ENCODE results near the gene ADCYAP1. TPM values are rescaled to one million over a fixed set of nuclear protein-coding genes. Genes with fewer than 3 reads are reported as not detected.

The ADCYAP1 gene
- total RNA-seq, 1 experiment from 2014 or later = not detected

DNA sequence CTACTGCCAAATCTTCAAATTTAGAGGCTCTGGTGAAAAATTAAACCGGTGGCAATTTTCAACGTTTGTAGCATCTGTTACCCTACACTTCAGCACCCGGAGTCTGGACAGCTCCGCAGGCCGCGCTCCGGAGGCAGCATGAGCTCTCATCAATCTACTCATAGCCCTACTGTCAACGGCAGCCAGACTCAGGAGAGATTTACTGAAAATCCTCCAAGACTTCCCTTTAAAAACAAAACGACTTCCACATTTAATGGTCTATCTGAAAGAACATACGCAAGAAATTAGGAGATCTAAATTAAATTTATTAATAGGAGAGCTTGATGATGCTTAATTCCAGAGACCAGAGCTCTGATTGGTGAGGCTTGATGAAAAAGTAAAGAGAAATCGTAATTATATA is 970 bp upstream of the ADCYAP1 start:
- Histone ChIP-seq H3K4me1 (no peaks in the 10 kb centered on the region), H3K4me3 (ENCODE audit: low read depth, low read length) (no peak overlapping the region), H3K27me3 (replicated peaks; ENCODE audit: control insufficient read depth, insufficient read depth, low read length) (no peaks in the 10 kb centered on the region), H3K36me3 (ENCODE audit: control insufficient read depth, insufficient read depth, low read length) (no peaks in the 10 kb centered on the region), H3K9me3 (no peaks in the 10 kb centered on the region)
- ChIA-PET CTCF (interaction anchor here (0.6 kb wide), 1 partner anchor 58 kb away, joined by 4 read pairs; no protein-coding TSS in a partner anchor), POLR2A (no interaction called here)
- H3K4me1 Mint-ChIP-seq (ENCODE audit: low read depth, unreplicated experiment) = no peaks in the 10 kb centered on the region
- DNase-seq = peak; percentile 51 to 79
- H3K4me3 Mint-ChIP-seq (ENCODE audit: unreplicated experiment) = no peak overlapping the region
- BruUV-seq (replicated peaks) = no TSS peak
- no peaks in the 10 kb centered on the region for H3K9me3 Mint-ChIP-seq (ENCODE audit: unreplicated experiment)
- intact Hi-C loops (cut with micrococcal nuclease; ENCODE audit: unreplicated experiment) = no loop called here
- H3K27ac Mint-ChIP-seq (ENCODE audit: unreplicated experiment) = no peak overlapping the region
- H3K27me3 Mint-ChIP-seq (ENCODE audit: insufficient read depth, unreplicated experiment) = peaks cover 10% of the 10 kb centered on the region
- TF ChIP-seq, protein P1, sequence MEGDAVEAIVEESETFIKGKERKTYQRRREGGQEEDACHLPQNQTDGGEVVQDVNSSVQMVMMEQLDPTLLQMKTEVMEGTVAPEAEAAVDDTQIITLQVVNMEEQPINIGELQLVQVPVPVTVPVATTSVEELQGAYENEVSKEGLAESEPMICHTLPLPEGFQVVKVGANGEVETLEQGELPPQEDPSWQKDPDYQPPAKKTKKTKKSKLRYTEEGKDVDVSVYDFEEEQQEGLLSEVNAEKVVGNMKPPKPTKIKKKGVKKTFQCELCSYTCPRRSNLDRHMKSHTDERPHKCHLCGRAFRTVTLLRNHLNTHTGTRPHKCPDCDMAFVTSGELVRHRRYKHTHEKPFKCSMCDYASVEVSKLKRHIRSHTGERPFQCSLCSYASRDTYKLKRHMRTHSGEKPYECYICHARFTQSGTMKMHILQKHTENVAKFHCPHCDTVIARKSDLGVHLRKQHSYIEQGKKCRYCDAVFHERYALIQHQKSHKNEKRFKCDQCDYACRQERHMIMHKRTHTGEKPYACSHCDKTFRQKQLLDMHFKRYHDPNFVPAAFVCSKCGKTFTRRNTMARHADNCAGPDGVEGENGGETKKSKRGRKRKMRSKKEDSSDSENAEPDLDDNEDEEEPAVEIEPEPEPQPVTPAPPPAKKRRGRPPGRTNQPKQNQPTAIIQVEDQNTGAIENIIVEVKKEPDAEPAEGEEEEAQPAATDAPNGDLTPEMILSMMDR (IDR thresholded peaks at IDR 0.05; ENCODE audit: insufficient read depth in 1 of 2, low read depth in 1 of 2, low read length in 1 of 2, severe bottlenecking in 1 of 2, unreplicated experiment in 1 of 2) = no peak
- H3K36me3 Mint-ChIP-seq (ENCODE audit: insufficient read depth, unreplicated experiment) = no peaks in the 10 kb centered on the region

DNA sequence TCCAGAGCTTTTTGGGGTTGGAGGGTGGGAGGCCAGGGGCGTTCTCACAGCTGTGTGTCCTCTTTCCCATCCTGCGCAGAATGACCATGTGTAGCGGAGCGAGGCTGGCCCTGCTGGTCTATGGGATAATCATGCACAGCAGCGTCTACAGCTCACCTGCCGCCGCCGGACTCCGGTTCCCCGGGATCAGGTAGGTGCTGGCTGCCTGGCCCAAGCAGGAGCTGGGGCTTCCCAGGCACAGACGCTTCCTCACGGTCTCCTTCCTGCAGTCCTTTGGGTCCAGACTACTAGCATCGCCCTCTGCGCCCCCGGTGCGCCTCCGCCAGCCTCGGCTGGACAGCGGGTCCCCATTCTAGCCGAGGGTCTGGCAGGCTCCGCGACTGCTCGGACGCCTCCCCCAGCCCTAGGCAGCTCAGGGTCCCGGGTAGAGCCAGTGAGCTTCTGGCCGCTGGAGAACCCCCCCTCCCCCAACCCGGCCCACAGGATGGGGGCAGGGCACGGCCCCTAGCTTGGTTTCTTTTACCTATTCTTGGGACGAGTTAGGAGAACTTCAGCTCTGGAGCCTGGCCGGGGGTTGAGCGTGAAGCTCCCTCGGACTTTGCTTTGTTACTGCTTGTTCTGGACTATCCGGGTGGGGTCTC is 756 bp downstream of the ADCYAP1 start:
- Mint-ChIP-seq H3K4me3 (ENCODE audit: unreplicated experiment) (no peak overlapping the region), H3K36me3 (ENCODE audit: insufficient read depth, unreplicated experiment) (no peaks in the 10 kb centered on the region), H3K27ac (ENCODE audit: unreplicated experiment) (no peak overlapping the region), H3K9me3 (ENCODE audit: unreplicated experiment) (no peaks in the 10 kb centered on the region), H3K27me3 (ENCODE audit: insufficient read depth, unreplicated experiment) (peaks cover 11% of the 10 kb centered on the region), H3K4me1 (ENCODE audit: low read depth, unreplicated experiment) (no peaks in the 10 kb centered on the region)
- Histone ChIP-seq H3K4me3 (ENCODE audit: low read depth, low read length) (no peak overlapping the region), H3K27me3 (replicated peaks; ENCODE audit: control insufficient read depth, insufficient read depth, low read length) (no peaks in the 10 kb centered on the region), H3K4me1 (no peaks in the 10 kb centered on the region), H3K9me3 (no peaks in the 10 kb centered on the region), H3K36me3 (ENCODE audit: control insufficient read depth, insufficient read depth, low read length) (no peaks in the 10 kb centered on the region)
- no peak for DNase-seq
- CTCF ChIA-PET = no interaction called here
- POLR2A ChIA-PET = no interaction called here
- no TSS peak for BruUV-seq (replicated peaks)
- TF ChIP-seq, protein P1 (IDR thresholded peaks at IDR 0.05; ENCODE audit: insufficient read depth in 1 of 2, low read depth in 1 of 2, low read length in 1 of 2, severe bottlenecking in 1 of 2, unreplicated experiment in 1 of 2) = no peak
- intact Hi-C loops (cut with micrococcal nuclease; ENCODE audit: unreplicated experiment) = no loop called here

DNA sequence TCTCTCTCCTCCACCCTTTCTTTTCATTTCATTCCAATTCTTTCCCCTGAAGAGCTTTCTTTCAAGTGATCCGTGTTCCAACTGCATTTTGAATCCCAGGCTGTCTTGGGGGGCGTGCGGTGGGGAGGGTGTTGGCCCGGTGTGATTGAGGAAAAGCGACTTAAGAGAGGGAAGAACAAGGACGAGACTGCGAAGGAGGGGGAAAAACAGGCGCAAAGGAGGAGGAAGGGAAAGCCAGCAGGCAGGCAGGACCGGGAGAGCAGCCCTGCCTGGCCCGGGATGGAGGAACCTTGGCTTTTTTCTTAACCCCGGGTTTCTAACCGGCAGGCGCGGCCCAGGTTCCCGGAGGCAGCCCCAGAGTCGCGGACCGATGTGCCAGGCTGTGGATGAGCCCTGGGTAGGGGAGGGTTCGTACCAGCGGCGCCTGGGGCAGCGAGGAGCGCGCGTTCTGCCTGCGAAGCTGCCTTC is 1.3 kb downstream of the ADCYAP1 start:
- intact Hi-C loops (cut with micrococcal nuclease; ENCODE audit: unreplicated experiment) = no loop called here
- no TSS peak for BruUV-seq (replicated peaks)
- Histone ChIP-seq H3K36me3 (ENCODE audit: control insufficient read depth, insufficient read depth, low read length) (no peaks in the 10 kb centered on the region), H3K9me3 (no peaks in the 10 kb centered on the region), H3K4me1 (no peaks in the 10 kb centered on the region), H3K27me3 (replicated peaks; ENCODE audit: control insufficient read depth, insufficient read depth, low read length) (no peaks in the 10 kb centered on the region), H3K4me3 (ENCODE audit: low read depth, low read length) (no peak overlapping the region)
- ChIA-PET POLR2A (no interaction called here), CTCF (no interaction called here)
- Mint-ChIP-seq H3K4me1 (ENCODE audit: low read depth, unreplicated experiment) (no peaks in the 10 kb centered on the region), H3K4me3 (ENCODE audit: unreplicated experiment) (no peak overlapping the region), H3K27ac (ENCODE audit: unreplicated experiment) (no peak overlapping the region), H3K27me3 (ENCODE audit: insufficient read depth, unreplicated experiment) (peaks cover 14% of the 10 kb centered on the region), H3K36me3 (ENCODE audit: insufficient read depth, unreplicated experiment) (no peaks in the 10 kb centered on the region), H3K9me3 (ENCODE audit: unreplicated experiment) (no peaks in the 10 kb centered on the region)
- no peak for DNase-seq
- TF ChIP-seq, protein P1 (IDR thresholded peaks at IDR 0.05; ENCODE audit: insufficient read depth in 1 of 2, low read depth in 1 of 2, low read length in 1 of 2, severe bottlenecking in 1 of 2, unreplicated experiment in 1 of 2) = no peak

All from Caco-2 (cell line).